OCI-LY1 (cell line): ENCODE data around the gene ABCC4.

Experiments
- H2AFZ ChIP-seq: fragments of 200-600 bp; sonication (generic), shearing (Covaris generic); 2 replicates; pipeline ENCODE4 v1.6.0; 2014; ENCODE audit warnings: antibody characterized with exemption, mild to moderate bottlenecking, low read length
- H3F3A ChIP-seq: fragments of 200-600 bp; sonication (generic), shearing (Covaris generic); 2 replicates; pipeline ENCODE4 v1.6.0; 2014; ENCODE audit warnings: mild to moderate bottlenecking, antibody characterized with exemption, low read length, moderate library complexity; ENCODE audit not compliant: insufficient read depth
- H3K27ac ChIP-seq: fragments of 200-600 bp; sonication (generic); 2 replicates; pipeline ENCODE4 v1.5.1; 2014; ENCODE audit warnings: low read length, mixed run types, mild to moderate bottlenecking, low read depth; ENCODE audit not compliant: poor library complexity, severe bottlenecking
- H3K27me3 ChIP-seq: fragments of 200-600 bp; sonication (generic); 2 replicates; pipeline ENCODE4 v1.6.0; 2014; ENCODE audit warnings: antibody characterized with exemption, mild to moderate bottlenecking, low read length, moderate library complexity; ENCODE audit not compliant: insufficient read depth
- H3K36me3 ChIP-seq: fragments of 200-600 bp; sonication (generic); 2 replicates; pipeline ENCODE4 v1.6.1; 2014; ENCODE audit warnings: mild to moderate bottlenecking, antibody characterized with exemption, low read length, moderate library complexity, mixed read lengths; ENCODE audit not compliant: insufficient read depth
- H3K4me1 ChIP-seq: fragments of 200-600 bp; sonication (generic); 2 replicates; pipeline ENCODE4 v1.5.1; 2014; ENCODE audit warnings: mild to moderate bottlenecking, low read length, moderate library complexity; ENCODE audit not compliant: insufficient read depth, severe bottlenecking
- H3K4me2 ChIP-seq: fragments of 200-600 bp; sonication (generic), shearing (Covaris generic); 2 replicates; pipeline ENCODE4 v1.6.1; 2014; ENCODE audit warnings: low read length
- H3K4me3 ChIP-seq: fragments of 200-600 bp; sonication (generic); 2 replicates; pipeline ENCODE4 v1.5.1; 2014; ENCODE audit warnings: low read length, low read depth, mild to moderate bottlenecking, mixed read lengths; ENCODE audit not compliant: poor library complexity, severe bottlenecking
- H3K79me2 ChIP-seq: fragments of 200-600 bp; shearing (Covaris generic); 2 replicates; pipeline ENCODE4 v1.6.1; 2016; ENCODE audit warnings: mixed run types, low read length, mixed read lengths; ENCODE audit not compliant: insufficient read depth
- H3K9ac ChIP-seq: fragments of 200-600 bp; sonication (generic), shearing (Covaris generic); 2 replicates; pipeline ENCODE4 v1.6.1; 2014; ENCODE audit warnings: mild to moderate bottlenecking, low read length, mixed read lengths
- H3K9me2 ChIP-seq: fragments of 200-600 bp; sonication (generic), shearing (Covaris generic); 2 replicates; pipeline ENCODE4 v1.6.1; 2014; ENCODE audit warnings: low read depth, mild to moderate bottlenecking, low read length, mixed read lengths
- H3K9me3 ChIP-seq: fragments of 200-600 bp; shearing (Covaris generic); 2 replicates; pipeline ENCODE4 v1.6.1; 2014; ENCODE audit warnings: low read length, mixed read lengths
- H4K20me1 ChIP-seq: fragments of 200-600 bp; sonication (generic), shearing (Covaris generic); 2 replicates; pipeline ENCODE4 v1.6.0; 2016; ENCODE audit warnings: mild to moderate bottlenecking, low read length; ENCODE audit not compliant: insufficient read depth
- CTCF ChIP-seq: fragments of 200-600 bp; sonication (generic), shearing (Covaris generic); IDR thresholded peaks from 2 replicates; pipeline ENCODE4 v1.5.1; 2017; ENCODE audit warnings: mild to moderate bottlenecking, antibody characterized with exemption, low read length, moderate library complexity, mixed read lengths
- EZH2 ChIP-seq: fragments of 200-600 bp; sonication (generic), shearing (Covaris generic); IDR thresholded peaks from 2 replicates; pipeline ENCODE4 v1.8.0; 2017; ENCODE audit warnings: borderline replicate concordance, mixed run types, mild to moderate bottlenecking, antibody characterized with exemption, low read length, moderate library complexity, mixed read lengths

The ABCC4 gene

GRCh38 chr13:95155504-95155903 is 145.7 kb downstream of the ABCC4 start:
- H3K9me2 ChIP-seq: no peaks in the 10 kb centered on the region
- H3K9ac ChIP-seq: no peak overlapping the region
- H3K27me3 ChIP-seq: no peaks in the 10 kb centered on the region
- H4K20me1 ChIP-seq: no peaks in the 10 kb centered on the region
- H3K36me3 ChIP-seq: peaks cover 18% of the 10 kb centered on the region; the same call in 1 of the 2 replicates
- no peak overlapping the region for H3K4me2 ChIP-seq
- H3F3A ChIP-seq: no peaks in the 10 kb centered on the region
- no peaks in the 10 kb centered on the region for H3K9me3 ChIP-seq
- H3K4me1 ChIP-seq: no peaks in the 10 kb centered on the region
- H3K79me2 ChIP-seq: no peaks in the 10 kb centered on the region
- H3K27ac ChIP-seq: no peak overlapping the region
- H3K4me3 ChIP-seq: no peak overlapping the region
- TF ChIP-seq CTCF: no peak
- no peak for TF ChIP-seq EZH2
- H2AFZ ChIP-seq: no peak overlapping the region

- no peaks in the 10 kb centered on the region for H3K9me2 ChIP-seq
- H3K36me3 ChIP-seq: peaks cover 14% of the 10 kb centered on the region; the same call in 1 of the 2 replicates
Observed at GRCh38 chr13:95155093-95155492, 146.2 kb downstream of the ABCC4 start.

GRCh38 chr13:95154413-95154886 is 146.8 kb downstream of the ABCC4 start:
- no peaks in the 10 kb centered on the region for H3K4me1 ChIP-seq
- peaks cover 8% of the 10 kb centered on the region; the same call in 1 of the 2 replicates for H3K36me3 ChIP-seq
- no peaks in the 10 kb centered on the region for H3K79me2 ChIP-seq
- no peak overlapping the region for H3K4me3 ChIP-seq
- H2AFZ ChIP-seq: no peak overlapping the region
- H3K9ac ChIP-seq: no peak overlapping the region
- H3K9me2 ChIP-seq: no peaks in the 10 kb centered on the region
- no peak overlapping the region for H3K4me2 ChIP-seq
- no peaks in the 10 kb centered on the region for H3K27me3 ChIP-seq
- TF ChIP-seq CTCF: no peak
- TF ChIP-seq EZH2: no peak
- H4K20me1 ChIP-seq: no peaks in the 10 kb centered on the region
- H3F3A ChIP-seq: no peaks in the 10 kb centered on the region
- no peak overlapping the region for H3K27ac ChIP-seq
- no peaks in the 10 kb centered on the region for H3K9me3 ChIP-seq

More at GRCh38 chr13:95155093-95155492, 146.2 kb downstream of the ABCC4 start:
- Histone ChIP-seq H3K9me3 (no peaks in the 10 kb centered on the region), H3K9ac (no peak overlapping the region), H4K20me1 (no peaks in the 10 kb centered on the region), H2AFZ (no peak overlapping the region), H3K79me2 (no peaks in the 10 kb centered on the region), H3K27me3 (no peaks in the 10 kb centered on the region), H3K4me3 (no peak overlapping the region), H3K4me2 (no peak overlapping the region), H3F3A (no peaks in the 10 kb centered on the region), H3K4me1 (no peaks in the 10 kb centered on the region), H3K27ac (no peak overlapping the region)
- no peak for TF ChIP-seq CTCF
- TF ChIP-seq EZH2: no peak
